GM12891 (cell line): ENCODE data around the gene FOXO1.

ENCODE experiments used
- POLR2AphosphoS5 ChIP-seq: IDR thresholded peaks from 2 replicates; pipeline ENCODE4 v1.6.1; 2011; ENCODE audit warnings: low read depth, low read length, control low read depth
- TAF1 ChIP-seq: IDR thresholded peaks from 2 replicates; pipeline ENCODE4 v1.6.1; 2011; ENCODE audit warnings: low read depth, low read length, control low read depth

DNA sequence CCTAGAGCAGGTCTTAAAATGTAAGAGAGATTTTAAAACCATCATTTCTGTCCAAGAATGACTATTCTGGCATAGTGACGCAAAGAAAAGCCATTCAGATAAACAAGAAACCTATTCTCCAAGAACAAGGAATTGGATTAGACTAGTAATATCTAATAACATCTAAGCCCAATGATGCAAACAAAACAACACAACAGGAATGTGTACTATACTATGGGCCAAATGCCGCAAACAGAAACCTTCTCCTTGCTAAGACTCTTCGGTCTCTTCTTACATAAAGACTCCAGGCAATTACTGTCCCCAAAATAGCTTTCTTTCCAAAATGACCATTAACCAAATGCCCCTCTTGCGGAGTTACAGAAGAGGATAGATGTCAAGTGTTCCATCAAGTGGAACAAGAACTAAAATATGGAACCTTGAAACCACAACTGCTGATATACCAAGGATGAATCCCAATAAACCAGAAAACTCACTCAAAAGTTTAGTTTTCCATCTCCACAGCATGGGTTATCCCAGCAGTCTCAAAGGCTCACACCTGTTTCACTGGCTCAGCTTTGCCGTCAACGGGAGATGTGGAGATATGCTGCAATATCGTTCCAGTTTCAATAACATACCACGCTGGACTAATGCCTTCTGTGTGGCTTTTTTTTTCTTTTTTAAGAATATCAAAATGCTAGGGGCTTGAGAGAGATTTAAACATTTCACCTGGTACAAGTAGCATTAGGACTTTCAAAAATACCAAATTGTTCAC lies 76.2 kb downstream of the FOXO1 start:
- TF ChIP-seq TAF1 = no peak
- no peak for TF ChIP-seq POLR2AphosphoS5
